ENCODE results near the gene TAF5L. TPM values are rescaled to one million over a fixed set of nuclear protein-coding genes. Genes with fewer than 3 reads are reported as not detected.

TAF5L gene
- total RNA-seq, 1 donor from 2014 or later = 10.8 TPM

- DNase-seq (ENCODE audit: missing footprints) = peak; percentile 82
- peak; percentile 10 for ATAC-seq
- intact Hi-C loops (cut with DNase I) = loop anchor here (5.0 to 10.0 kb wide), 2 partner anchors 39 to 747 kb away; no protein-coding TSS in a partner anchor
These were observed 68.0 kb downstream of the TAF5L start for GRCh38 chr1:229557913-229558414.

- intact Hi-C loops (cut with DNase I) = loop anchor here (5.0 to 10.0 kb wide), 2 partner anchors 40 to 747 kb away; no protein-coding TSS in a partner anchor
- no peak for DNase-seq (ENCODE audit: missing footprints)
- ATAC-seq = no peak
These were observed 68.6 kb downstream of the TAF5L start for GRCh38 chr1:229557200-229557850.

DNA sequence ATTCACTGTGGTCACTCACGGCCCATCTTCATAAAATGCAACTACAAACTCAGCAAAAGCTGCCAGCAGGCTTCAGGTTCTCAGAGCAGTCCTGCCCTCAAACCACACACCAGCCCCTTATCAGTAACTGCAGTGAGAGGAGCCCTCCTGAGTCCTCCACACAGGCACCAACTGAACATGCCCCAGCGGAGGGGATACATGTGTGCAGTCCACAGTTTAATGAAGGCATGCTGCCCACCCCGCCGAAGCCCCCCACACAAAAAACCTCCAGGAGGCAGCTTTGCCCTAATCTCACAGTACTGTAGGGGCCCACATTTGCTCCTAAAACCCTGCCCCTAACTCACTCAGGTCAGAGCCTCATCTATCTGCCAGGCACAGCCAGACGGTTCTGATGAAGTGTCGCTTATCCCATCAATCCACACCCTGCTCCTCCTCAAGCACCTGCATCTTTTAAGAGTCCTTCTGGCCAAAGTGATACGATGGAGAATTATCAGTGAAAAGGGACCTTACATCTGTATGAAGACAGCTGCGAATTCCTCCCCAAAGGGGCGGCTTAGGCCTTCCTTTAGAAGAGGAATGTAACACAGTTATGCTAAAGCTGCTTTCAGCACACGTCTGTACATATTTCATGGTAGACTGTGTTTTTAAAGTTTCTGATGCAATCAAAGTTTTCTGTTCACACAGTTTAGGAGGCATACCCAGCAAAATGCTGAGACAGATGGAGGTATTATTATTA lies 70.9 kb downstream of the TAF5L start:
- DNase-seq (ENCODE audit: missing footprints) (no peak), ATAC-seq (no peak)
- intact Hi-C loops (cut with DNase I) = loop anchor here (5.0 to 10.0 kb wide), 2 partner anchors 42 to 750 kb away; no protein-coding TSS in a partner anchor

DNA sequence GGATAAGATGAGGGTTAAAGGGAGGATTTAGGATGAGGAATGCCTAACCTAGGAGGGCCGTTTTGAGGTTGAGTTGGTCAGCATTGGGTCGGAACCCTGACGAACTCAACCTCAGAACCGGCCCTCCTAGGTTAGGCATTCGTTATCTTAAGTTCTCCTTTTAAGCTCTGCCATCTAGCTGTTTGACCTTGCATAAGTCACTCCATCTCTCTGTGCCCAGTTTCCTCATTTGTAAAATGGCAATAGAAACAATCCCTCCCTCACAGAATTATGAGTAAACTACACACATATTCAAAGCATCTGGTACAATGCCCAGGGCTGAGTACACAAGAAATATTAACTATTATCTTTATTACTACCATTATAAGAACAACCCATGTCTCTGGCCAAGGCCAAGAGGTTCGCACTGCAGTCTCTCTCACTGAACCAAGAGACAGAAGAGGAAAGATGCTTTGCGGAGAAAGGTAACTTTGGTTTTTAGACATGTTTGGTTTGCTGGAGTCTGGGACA lies 72.2 kb downstream of the TAF5L start:
- ATAC-seq = no peak
- no peak for DNase-seq (ENCODE audit: missing footprints)
- intact Hi-C loops (cut with DNase I) = loop anchor here (10.0 kb wide), 1 partner anchor 751 kb away; no protein-coding TSS in a partner anchor

- no peak for ATAC-seq
- no peak for DNase-seq (ENCODE audit: missing footprints)
- intact Hi-C loops (cut with DNase I) = loop anchor here (10.0 kb wide), 1 partner anchor 752 kb away; no protein-coding TSS in a partner anchor
These were observed 73.2 kb downstream of the TAF5L start for GRCh38 chr1:229552732-229553131.

- ATAC-seq (no peak), DNase-seq (ENCODE audit: missing footprints) (no peak)
- intact Hi-C loops (cut with DNase I) = loop anchor here (10.0 kb wide), 1 partner anchor 754 kb away; no protein-coding TSS in a partner anchor
These were observed 74.9 kb downstream of the TAF5L start for GRCh38 chr1:229550812-229551567.

DNA sequence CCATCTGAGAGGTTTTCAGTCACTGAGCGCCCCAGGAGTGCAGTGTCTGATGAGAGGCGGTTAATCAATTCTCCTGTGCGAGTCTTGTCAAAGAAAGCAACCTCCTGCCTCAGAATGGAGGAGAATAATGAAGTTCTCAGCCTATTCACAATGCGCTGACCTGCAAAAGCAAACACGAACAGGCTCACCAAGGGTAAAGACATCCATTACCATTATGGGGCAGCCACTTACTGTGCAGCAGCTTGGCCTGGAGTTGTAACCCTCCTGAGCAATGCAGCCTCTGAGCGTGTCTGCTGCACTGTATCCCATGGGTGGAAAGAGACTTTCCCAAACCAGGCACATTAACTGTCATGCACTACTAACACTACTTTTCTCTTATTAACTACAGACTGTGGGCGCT lies 78.4 kb downstream of the TAF5L start:
- intact Hi-C loops (cut with DNase I) = no loop called here
- no peak for DNase-seq (ENCODE audit: missing footprints)

GRCh38 chr1:229544587-229544986 lies 81.3 kb downstream of the TAF5L start:
- no peak for DNase-seq (ENCODE audit: missing footprints)
- no peak for ATAC-seq
- intact Hi-C loops (cut with DNase I) = no loop called here

More for the DNA sequence above, 78.4 kb downstream of the TAF5L start:
- no peak for ATAC-seq

Other genes with a start within 250 kb of the TAF5L start
- 1,694 TPM for gene ACTA1, start 192.0 kb downstream of the TAF5L start, total RNA-seq
- 27.9 TPM for gene NUP133, start 117.8 kb downstream of the TAF5L start, total RNA-seq
- gene ABCB10, start 67.4 kb downstream of the TAF5L start, total RNA-seq = 12.7 TPM
- gene URB2, start 125 bp upstream of the TAF5L start, total RNA-seq = 3.4 TPM

Data from Right ventricle myocardium inferior (tissue), 1 donor.